Frontal cortex (tissue), 4 donors: ENCODE data around the gene ZNF454. TPM values are rescaled to one million over a fixed set of nuclear protein-coding genes. Genes with fewer than 3 reads are reported as not detected.
A peak's percentile ranks its signal among the peaks of the same experiment; 100 is the strongest.

Experiments used
- DNase-seq, 2 donors: peaks; one replicate each; pipeline ENCODE4 v3.0.0; 2012; ENCODE audit warnings: low spot score in 2 of 2
- FAIRE-seq: peaks from 2 replicates; lab custom pipeline; 2012; peaks lifted over from hg19 to GRCh38; lab: Jason Lieb, UNC
- total RNA-seq: library from RNA; depleted of rRNA; stranded (reverse); fragments of >200 nt; gene quantifications from one replicate; pipeline ENCODE4 v1.2.3, GENCODE V29; 2014
- donor health status: control.
- donor health status: control.
- donor health status: control.

The ZNF454 gene
- total RNA-seq = 9.0 TPM

DNA sequence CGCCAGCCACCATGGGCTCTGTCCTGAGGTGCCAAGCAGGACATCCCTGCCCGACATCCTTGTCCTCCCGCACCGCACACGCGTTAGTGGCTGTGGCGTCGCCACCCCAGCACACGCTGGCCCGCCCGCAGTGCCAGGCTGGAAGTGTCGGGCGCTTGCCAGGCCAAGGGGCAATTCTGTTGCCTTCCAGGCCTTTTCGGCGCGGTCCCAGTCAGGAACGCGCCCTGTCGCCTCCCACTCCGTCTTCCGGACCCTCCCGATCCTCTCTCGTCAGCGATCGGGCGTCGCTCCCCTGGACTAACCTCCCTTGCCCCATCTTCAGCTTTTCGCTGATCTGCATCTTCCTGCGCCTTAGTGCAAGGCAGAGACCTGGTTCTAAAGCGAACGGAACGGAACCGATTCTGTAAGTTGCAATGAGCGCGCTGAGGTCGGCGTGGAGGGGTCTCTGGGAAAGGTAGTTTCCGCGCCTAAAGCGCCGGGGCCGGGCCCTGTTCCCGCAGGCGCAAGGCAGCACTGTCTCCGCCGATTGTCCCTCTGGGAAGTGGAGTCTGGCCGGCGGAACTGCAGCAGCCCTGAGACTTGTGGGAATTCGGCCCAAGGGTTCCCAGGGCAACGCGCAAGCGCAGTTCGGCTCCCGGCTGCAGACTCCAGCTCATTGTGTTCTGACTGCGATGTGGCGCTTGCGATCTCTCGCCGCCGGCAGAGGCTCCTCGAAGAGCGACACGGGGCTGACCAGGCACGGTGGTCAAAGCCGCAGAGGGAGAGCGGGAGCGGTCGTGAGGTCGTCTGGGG is at the start of gene ZNF454:
Gene ZNF454 (plus strand): TSS at position 630 of the 792 bp plus-strand sequence. CDS start 1,594 bp downstream, outside the sequence.
- peak; percentile 94 to 98 for DNase-seq
- FAIRE-seq = no peak

DNA sequence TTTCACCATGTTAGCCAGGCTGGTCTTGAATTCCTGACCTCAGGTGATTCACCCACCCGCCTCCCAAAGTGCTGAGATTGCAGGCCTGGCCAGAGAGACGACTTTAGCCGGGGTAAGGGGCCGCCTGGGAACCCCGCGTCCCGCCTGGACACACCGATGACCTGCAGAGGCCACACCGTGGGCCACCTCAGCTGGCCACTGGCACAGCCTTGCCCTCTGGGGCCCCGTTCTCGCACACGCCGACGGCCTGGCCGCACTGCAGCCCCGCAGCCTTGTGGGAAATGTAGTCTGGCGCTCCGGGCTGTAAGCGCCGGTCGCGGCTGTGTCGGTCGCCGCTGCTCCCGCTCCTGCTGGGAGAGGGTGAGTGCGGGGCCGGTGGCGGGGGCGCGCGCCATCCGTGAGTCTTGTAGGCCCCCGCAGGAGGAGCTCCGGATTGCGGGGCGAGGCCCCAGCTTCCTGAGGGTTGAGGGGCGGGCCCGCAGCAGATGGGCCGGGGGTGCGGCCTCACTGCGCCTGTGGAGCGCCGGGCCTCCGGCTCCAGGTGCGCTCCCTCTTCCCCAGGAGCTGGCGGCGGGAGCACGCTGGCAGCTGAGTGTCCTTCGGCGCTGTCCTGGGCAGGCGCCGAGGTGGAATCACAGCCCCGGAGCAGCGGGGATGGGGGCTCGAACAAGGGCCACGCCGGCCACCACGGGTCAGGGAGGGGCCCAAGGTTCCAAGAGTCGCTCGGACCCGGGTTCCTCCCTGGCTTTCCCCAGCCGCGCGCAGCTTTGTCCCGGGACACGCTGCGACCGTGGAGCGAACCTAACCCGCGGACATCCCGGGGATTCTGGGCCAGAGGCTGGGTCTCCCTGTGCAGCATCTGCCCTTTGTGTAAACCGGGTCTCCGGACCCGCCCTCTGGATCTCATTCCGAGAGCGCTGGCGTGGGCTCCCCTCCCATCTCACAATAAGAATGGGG is 45.1 kb upstream of the ZNF454 start, which contains the start of gene ZFP2:
Gene ZFP2 (plus strand): TSS at position 299 of the 957 bp plus-strand sequence. CDS start 35,401 bp downstream, outside the sequence.
- DNase-seq (peak; percentile 59 to 61), FAIRE-seq (no peak)

DNA sequence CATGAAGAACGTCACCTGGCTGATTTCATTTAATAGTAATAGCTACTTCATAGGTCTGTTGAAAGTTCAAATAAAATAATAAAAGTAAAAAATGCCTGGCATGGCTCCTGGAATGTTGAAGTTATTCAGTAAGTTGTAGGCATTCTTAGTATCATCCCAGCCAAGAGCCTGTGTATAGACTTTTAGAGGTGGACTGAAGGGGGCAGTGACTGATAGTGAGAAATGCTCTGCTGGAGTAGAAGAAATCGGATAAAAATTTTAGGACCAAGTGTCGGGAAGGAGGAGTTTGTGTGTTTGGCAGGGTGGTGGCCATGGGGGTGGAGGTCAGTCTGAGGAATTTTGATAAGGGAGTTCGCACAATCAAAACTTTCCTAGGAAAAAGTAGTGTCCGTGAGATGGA is 41.7 kb upstream of the ZNF454 start:
- FAIRE-seq (no peak), DNase-seq (no peak)

DNA sequence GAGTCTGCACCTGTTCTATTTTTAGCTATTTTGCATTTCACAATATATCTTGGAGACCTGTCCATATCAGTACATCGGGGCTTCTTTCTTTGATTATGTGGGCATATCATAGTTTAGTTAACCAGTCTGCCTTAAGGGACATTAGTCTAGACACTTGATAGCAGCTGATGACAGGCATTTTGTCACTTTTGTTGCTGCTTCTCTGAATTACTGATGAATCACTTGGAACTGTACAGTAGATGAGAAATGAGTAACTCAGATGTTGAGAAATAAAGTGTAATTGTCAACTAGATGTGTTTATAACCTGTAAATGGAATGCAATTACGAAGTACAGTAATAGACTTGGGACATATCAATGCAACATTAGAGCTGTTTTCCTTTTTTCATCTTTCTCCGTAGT is 38.1 kb upstream of the ZNF454 start:
- no peak for DNase-seq
- FAIRE-seq = no peak

DNA sequence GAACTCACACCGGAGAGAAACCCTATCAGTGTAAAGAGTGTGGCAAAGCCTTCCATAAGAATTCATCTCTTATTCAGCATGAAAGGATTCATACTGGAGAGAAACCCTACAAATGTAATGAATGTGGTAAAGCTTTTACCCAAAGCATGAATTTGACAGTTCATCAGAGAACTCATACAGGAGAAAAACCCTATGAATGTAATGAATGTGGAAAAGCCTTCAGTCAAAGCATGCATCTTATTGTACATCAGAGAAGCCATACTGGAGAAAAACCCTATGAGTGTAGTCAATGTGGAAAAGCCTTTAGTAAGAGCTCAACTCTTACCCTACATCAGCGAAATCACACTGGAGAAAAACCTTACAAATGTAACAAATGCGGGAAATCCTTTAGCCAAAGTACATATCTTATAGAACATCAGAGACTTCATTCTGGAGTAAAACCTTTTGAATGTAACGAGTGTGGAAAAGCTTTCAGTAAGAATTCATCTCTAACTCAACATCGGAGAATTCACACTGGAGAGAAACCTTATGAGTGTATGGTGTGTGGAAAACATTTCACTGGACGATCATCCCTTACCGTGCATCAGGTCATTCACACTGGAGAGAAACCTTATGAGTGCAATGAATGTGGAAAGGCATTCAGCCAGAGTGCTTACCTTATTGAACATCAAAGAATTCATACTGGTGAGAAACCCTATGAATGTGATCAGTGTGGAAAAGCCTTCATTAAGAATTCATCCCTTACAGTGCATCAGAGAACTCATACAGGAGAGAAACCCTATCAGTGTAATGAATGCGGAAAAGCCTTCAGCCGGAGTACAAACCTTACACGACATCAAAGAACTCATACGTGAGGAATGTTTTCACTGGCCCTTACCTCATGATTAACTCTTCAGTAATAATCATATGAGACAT is 8.9 kb upstream of the ZNF454 start:
- DNase-seq (no peak), FAIRE-seq (no peak)

DNA sequence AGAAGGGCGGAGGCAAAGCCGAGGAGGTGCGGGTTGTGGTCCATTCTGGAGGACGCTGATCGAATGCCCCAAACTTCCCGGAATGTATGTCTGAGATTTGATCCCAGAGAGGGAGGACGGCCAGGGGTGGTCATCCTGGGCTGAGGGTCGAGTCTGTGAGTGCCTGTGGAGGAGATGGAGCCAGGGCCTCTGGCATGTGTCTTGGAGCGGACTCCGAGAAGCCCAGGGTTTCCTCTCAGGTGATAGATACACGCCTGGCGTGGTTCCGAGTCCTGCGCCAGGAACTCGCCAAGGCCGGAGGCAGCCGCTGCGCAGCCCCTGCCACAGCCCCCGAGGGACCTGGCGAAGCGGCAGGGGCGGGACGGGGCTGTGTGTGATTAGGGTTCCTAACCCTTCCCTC is 363 bp downstream of the ZNF454 start:
- FAIRE-seq = no peak
- DNase-seq = peak in 1 of 2 donors; percentile 58

DNA sequence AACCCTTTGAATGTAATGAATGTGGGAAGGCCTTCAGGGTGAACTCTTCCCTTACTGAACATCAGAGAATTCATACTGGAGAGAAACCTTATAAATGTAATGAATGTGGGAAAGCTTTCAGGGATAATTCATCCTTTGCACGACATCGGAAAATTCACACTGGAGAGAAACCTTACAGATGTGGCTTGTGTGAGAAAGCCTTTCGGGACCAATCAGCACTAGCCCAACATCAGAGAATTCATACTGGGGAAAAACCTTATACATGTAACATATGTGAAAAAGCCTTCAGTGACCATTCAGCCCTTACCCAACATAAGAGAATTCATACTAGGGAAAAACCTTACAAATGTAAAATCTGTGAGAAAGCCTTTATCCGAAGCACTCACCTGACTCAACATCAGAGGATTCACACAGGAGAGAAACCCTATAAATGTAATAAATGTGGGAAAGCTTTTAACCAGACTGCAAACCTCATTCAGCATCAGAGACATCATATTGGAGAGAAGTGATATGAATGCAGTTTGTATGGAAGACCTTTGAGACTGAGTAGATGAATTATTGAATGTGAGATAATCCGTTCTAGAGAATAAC is 24.6 kb downstream of the ZNF454 start:
- no peak for FAIRE-seq
- DNase-seq = no peak

DNA sequence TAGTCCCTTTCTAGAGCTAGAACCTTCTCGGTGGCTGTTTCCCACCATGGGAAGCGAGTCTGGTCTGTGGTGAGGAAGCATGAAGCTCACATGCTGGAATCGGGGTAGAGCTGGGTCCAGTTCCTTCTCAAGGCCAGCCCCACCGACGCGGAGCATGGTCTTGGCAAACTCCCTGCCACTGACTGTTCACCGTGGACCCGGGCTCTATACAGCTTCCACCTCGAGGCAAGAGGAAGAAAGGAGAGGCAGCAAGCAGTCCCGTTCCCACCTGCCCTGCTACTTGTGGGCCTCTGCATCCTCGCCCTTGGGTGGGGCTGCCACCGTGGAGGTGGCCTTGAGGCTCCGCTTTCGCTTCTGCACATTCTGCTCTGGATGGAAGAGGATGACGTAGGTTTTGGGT is 40.4 kb downstream of the ZNF454 start:
- DNase-seq = no peak
- no peak for FAIRE-seq

DNA sequence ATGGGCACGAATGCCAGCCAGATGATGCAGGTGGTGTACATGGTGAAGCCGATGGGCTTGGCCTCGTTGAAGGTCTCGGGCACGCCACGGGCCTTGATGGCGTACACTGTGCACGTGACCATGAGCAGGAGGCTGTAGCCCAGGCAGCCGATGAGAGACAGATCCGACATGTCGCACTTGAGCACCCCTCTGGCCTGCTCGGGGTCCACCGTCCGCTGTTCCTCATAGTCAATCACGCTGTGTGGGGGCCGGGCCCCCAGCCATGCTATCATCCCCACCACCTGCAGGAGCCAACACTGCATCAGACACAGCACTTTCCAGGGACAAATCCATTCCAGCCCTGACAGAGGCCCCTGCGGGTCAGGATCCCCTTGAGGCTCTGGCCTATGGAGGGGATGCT is 41.9 kb downstream of the ZNF454 start:
- DNase-seq (no peak), FAIRE-seq (no peak)

DNA sequence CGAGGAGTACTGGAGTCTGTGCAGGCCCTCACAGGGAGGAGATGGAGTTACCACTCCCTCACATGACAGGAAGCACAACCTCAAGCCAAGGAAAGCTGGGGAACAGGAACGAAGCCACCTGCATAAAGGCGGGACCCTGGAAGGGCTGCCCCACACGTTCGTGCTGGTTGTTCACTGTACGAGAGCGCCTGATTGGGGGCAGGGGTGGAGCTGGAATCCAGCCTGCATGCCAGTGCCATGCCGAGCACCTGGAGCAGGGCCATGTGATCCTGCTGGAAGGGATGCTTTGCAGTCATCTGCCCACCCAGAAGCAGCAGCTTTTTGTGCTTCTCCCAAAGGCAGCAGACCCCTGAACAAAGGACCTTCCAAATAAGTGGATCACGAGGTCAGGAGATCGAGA is 42.7 kb downstream of the ZNF454 start:
- DNase-seq (no peak), FAIRE-seq (no peak)

DNA sequence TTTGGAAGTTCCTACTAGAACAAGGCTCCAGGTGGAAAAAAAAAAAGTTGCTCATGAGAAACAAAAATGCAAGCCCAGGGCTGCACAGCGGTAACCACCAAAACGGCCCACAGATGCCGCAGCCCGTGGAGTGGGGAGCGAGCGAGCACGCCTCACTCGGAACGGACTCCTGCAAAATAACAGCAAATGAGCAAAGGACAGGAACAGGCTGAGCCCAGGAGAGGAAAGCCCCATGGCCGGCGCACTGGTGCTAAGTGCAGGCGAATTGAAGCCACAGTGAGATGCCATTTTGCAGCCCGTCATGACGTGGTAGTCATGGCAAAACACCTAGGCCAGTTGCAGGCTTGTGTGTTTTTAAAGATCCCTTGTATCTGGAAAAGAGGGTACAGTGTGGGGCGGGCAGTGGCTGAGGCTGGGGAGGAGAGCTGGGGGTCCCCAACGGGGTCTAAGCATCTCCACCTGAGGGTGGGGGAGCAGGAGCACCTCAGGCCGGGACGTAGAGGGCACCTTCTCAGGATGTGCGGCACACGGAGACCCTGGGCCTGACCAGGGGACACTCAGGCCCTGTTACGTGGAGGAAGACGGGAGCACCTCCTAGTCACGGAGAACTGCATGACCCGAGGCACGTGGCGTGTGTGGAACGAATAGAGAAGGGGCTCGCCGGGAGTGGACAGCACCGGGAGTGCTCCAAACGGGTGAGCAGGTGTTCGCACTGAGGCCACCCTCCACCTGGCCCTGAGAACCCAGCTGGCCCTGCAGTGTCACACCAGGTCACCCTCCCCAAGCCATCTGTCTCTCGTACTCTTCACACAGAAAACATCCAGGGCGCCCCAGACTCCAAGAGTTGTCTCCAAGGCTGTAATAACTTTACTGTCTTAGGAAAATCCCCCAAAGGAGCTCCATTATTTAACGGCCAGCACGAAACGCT is 43.4 kb downstream of the ZNF454 start:
- FAIRE-seq (no peak), DNase-seq (no peak)

DNA sequence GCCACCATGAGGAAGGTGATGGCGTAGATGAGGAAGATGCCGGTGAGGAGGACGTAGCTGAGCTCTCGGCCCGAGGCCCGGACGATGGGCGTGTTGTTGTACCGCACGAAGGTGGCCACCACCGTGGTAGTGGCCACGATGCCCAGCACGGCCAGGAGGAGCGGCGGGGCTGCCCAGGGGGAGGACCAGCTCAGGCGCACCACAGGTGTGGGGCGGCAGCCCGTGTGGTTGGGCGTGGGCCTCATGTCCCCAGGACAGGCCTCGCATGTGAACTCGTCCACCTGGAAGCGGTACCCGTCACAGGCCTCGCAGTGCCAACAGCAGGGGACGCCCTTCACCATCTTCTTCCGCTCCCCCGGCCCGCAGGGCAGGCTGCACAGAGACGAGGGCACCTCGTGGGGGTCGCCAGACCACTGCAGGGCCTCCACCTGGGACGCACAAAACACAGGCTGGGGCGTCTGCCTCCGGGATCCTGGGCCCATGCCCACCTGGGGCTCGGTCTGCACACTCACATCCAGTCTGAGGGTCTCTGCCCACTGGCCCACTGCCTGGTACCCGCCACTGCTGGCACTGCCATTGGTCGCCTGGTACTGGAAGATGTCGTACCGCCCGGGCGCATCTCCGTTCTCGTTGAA is 45.4 kb downstream of the ZNF454 start:
- FAIRE-seq (no peak), DNase-seq (no peak)

DNA sequence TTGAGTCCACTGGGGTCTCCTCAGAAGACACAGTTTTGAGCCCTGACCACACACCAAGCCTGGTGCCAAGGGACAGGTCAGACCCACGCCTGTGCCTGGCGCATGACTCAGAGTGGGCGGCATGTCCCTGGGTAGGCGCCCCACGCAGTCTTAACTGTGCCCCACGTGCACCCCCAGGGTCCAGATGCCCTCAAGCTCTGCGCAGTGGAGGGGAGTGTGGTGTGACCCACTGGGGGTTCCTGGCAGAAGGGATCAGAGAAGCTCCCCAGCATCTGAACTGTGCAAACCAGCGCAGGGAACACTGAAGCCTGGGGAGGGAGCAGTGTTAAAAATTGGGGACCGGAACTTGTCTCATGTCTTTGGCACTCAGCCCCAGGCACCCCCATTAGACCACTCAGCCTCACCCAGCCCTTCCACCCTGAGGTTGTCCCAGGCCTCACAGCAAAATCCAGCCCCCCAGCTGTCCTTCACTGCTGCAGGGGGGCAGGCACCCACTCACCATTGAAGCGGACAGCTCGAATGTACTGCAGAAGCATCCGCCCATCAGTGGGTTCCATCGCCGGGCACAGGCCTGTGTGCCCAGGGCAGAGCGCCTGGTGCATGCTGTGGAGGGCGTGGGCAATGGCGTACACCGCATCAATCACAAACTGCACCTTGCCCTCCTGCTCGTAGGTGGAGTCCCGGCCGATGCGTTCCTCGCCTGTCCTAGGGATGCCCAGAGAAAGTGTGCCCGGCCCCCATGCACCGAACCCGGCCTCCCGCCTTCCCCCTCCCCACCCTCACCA is 47.6 kb downstream of the ZNF454 start:
- FAIRE-seq = no peak
- DNase-seq = no peak

DNA sequence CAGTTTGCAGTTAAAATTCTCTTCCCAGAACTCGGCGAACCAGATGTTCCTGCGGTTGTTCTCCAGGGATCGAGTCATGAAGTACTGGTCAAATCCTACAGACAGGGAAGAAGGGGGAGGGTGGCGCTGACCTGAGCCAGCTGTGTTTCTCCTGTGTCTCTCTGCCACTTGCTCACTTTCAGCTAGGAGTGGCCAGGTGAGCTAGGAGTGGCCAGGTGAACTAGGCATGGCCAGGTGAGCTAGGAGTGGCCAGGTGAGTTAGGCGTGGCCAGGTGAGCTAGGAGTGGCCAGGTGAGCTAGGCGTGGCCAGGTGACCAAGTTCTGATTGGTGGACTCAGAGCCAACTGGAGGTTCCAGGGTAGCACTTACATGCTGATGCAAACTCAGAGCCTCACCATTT is 48.3 kb downstream of the ZNF454 start:
- FAIRE-seq (no peak), DNase-seq (no peak)

DNA sequence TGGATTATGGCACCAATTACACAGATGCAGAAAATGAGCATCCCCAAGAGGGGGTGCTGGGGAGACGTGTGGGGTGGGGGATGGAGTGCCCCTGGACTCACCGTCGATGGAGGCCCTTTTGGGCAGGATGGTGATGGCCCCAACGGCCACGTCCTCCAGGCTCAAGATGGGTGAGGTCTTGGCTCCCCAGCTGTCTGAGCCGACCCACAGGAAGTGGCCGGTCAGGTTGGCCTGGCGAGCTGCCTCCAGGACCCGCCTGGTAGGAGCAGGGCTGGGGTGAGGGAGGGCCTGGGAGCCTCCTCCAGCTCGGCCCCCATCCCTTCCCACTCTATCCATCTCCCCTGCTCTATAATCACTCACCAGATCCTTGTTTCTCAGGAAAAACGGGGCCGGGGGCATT is 49.5 kb downstream of the ZNF454 start:
- DNase-seq = no peak
- no peak for FAIRE-seq

DNA sequence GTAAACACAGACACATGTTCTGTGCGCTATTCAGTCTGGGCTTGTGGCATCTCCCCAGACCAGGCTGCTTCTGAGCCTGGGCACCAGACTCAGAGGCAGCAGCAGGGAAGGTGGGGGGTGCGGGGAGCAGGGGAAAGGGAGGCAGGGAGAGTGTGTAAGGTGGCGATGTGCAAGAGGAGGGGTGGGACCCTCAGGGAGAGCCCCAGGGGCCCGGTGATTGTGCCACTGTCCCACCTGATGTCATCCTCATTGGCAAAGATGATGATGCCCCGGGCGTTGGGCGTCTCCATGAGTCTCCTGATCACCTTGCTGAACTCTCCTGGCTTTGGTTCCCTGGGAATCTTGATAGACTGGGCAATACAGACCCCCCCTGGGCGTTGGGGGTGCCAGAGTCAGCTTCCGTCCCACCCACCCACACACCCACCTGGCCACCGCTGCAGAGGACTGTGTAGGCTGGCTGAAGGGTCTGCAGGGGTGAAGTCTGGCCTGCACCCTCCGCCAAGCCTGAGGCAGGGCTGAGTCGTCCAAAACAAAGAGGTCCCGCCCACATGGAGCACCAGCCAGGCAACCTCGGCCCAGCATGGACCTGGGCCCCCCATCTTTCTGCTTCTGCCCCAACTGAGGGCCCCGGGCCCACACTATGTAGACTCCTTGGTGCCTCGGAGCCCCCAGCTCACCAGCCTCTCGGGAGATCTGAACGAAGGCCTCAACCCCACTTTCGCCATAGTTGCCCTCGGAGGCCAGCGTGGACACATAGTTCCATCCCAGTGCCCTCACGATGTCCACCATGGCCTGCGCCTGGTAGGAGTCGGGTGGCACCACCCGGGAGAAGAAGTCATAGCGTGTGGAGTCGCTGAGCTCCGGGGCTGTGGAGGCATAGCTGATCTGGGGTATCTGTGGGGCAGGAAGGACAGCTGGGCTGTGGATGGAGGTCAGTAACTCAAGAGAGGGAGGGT is 50.5 kb downstream of the ZNF454 start:
- no peak for FAIRE-seq
- DNase-seq = no peak
